Muscle of leg (tissue), 11 donors: ENCODE results near the gene CHCHD6. TPM values are rescaled to one million over a fixed set of nuclear protein-coding genes. Genes with fewer than 3 reads are reported as not detected.

Source experiments
- DNase-seq: peaks from one replicate; pipeline ENCODE4 v3.0.0; 2013
- H3K27ac ChIP-seq: one replicate; pipeline ENCODE4 v1.5.1; 2013; ENCODE audit warnings: mild to moderate bottlenecking, low read length, control low read depth
- H3K27me3 ChIP-seq: one replicate; pipeline ENCODE4 v1.6.1; 2013; ENCODE audit warnings: low read length; ENCODE audit not compliant: control insufficient read depth, insufficient read depth
- H3K36me3 ChIP-seq: one replicate; pipeline ENCODE4 v1.6.1; 2013; ENCODE audit warnings: low read length; ENCODE audit not compliant: control insufficient read depth, insufficient read depth
- H3K4me1 ChIP-seq: one replicate; pipeline ENCODE4 v1.6.1; 2013; ENCODE audit warnings: low read length; ENCODE audit not compliant: control insufficient read depth, insufficient read depth
- H3K4me3 ChIP-seq: one replicate; pipeline ENCODE4 v1.5.1; 2013; ENCODE audit warnings: low read length, control low read depth
- H3K9me3 ChIP-seq: replicated peaks from 2 replicates; pipeline ENCODE4 v1.6.1; 2013; ENCODE audit warnings: low read depth, low read length; ENCODE audit not compliant: control insufficient read depth
- WGBS: methylation state at CpG from one replicate; pipeline ENCODE4 v1.1.5; 2013; ENCODE audit warnings: missing lambda C conversion rate; ENCODE audit not compliant: insufficient coverage; 5-methylcytosine and 5-hydroxymethylcytosine counted together
- polyA plus RNA-seq, 8 donors: library from polyadenylated mRNA; unstranded; fragments of 120-200 nt; gene quantifications; one replicate each; pipeline versions ENCODE4 v1.2.1 to v1.2.3, GENCODE V29; 2013; ENCODE audit warnings: inconsistent platforms in 1 of 8, low replicate concordance in 1 of 8; ENCODE audit not compliant: insufficient read length in 8 of 8, insufficient read depth in 1 of 8
- total RNA-seq: library from RNA; stranded (reverse); fragments of 120-200 nt; gene quantifications from one replicate; pipeline ENCODE4 v1.2.4, GENCODE V29; 2013

Gene CHCHD6
- total and polyA plus RNA-seq, 9 donors: 7.3 to 11.8 (median 8.7) TPM

GRCh38 chr3:126987596-126987995, 283.6 kb downstream of the CHCHD6 start:
- peaks cover 43% of the 10 kb centered on the region for H3K4me1 ChIP-seq
- no peak for DNase-seq
- WGBS: 81% methylated on average over 8 of the region's 8 CpGs
- H3K36me3 ChIP-seq: peaks cover 39% of the 10 kb centered on the region
- no peak overlapping the region for H3K27ac ChIP-seq
- peaks cover 13% of the 10 kb centered on the region for H3K27me3 ChIP-seq
- no peaks in the 10 kb centered on the region for H3K9me3 ChIP-seq
- no peak overlapping the region for H3K4me3 ChIP-seq

GRCh38 chr3:126988451-126989021, 284.5 kb downstream of the CHCHD6 start:
- Histone ChIP-seq H3K36me3 (peaks cover 44% of the 10 kb centered on the region), H3K9me3 (no peaks in the 10 kb centered on the region), H3K4me3 (no peak overlapping the region), H3K27ac (no peak overlapping the region), H3K27me3 (peaks cover 12% of the 10 kb centered on the region), H3K4me1 (peaks cover 51% of the 10 kb centered on the region)
- no peak for DNase-seq
- 86% methylated on average over 26 of the region's 26 CpGs for WGBS

GRCh38 chr3:126989316-126990023, 285.4 kb downstream of the CHCHD6 start:
- no peak overlapping the region for H3K27ac ChIP-seq
- peaks cover 4% of the 10 kb centered on the region for H3K27me3 ChIP-seq
- DNase-seq: no peak
- no peak overlapping the region for H3K4me3 ChIP-seq
- H3K9me3 ChIP-seq: no peaks in the 10 kb centered on the region
- peaks cover 49% of the 10 kb centered on the region for H3K36me3 ChIP-seq
- H3K4me1 ChIP-seq: peaks cover 55% of the 10 kb centered on the region
- WGBS: 85% methylated on average over 36 of the region's 36 CpGs

GRCh38 chr3:126990024-126990700, 286.1 kb downstream of the CHCHD6 start:
- no peak for DNase-seq
- H3K4me1 ChIP-seq: peaks cover 55% of the 10 kb centered on the region
- no peak overlapping the region for H3K27ac ChIP-seq
- H3K4me3 ChIP-seq: no peak overlapping the region
- no peaks in the 10 kb centered on the region for H3K9me3 ChIP-seq
- no peaks in the 10 kb centered on the region for H3K27me3 ChIP-seq
- peaks cover 51% of the 10 kb centered on the region for H3K36me3 ChIP-seq
- 80% methylated on average over 10 of the region's 10 CpGs for WGBS

GRCh38 chr3:126990890-126991289, 286.9 kb downstream of the CHCHD6 start:
- Histone ChIP-seq H3K4me3 (no peak overlapping the region), H3K27me3 (no peaks in the 10 kb centered on the region), H3K4me1 (peaks cover 54% of the 10 kb centered on the region), H3K36me3 (peaks cover 51% of the 10 kb centered on the region), H3K9me3 (no peaks in the 10 kb centered on the region), H3K27ac (no peak overlapping the region)
- DNase-seq: no peak
- WGBS: 57% methylated on average over 5 of the region's 5 CpGs

DNA sequence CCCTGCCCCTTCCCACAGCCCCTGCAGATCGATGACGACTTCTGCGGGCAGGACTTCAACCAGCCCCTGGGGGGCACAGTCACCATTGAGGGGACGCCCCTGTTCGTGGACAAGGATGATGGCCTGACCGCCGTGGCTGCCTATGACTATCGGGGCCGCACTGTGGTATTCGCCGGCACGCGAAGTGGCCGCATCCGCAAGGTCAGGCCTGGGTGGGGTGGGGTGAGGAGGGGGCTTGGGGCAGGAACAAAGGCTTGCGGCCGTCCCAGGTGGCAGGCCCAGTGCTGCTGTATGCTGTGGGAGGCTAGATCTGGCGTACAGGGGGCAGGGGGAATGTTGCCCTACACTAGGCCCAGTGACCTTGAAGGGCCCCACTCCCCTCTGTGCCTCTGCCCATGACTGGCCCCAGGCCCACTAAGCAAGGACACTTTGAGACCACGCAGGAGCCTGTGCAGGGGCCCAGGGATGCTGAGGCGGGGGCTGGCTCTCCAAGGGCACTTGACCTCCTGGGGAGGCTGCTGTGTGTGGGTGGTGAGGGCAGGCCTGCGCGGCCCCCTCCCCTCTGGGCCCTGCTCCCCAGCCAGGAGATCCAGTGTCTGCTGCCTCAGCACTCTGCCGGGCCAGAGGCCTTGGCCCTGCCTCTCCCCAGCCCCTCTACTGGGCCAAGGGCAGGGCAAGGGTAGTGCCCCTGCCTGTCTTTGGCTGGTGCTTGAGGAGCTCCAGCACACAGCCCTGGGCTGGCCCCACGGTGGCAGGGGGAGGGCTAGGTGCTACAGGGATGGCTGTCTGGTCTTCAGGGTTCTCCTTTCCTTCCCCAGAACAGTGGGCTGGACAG, 287.5 kb downstream of the CHCHD6 start:
- WGBS: 86% methylated on average over 18 of the region's 24 CpGs
- no peaks in the 10 kb centered on the region for H3K9me3 ChIP-seq
- H3K4me1 ChIP-seq: peaks cover 60% of the 10 kb centered on the region
- DNase-seq: no peak
- H3K27ac ChIP-seq: no peak overlapping the region
- no peaks in the 10 kb centered on the region for H3K27me3 ChIP-seq
- H3K36me3 ChIP-seq: peaks cover 51% of the 10 kb centered on the region
- H3K4me3 ChIP-seq: no peak overlapping the region

- WGBS: 90% methylated on average over 2 of the region's 7 CpGs
- peaks cover 55% of the 10 kb centered on the region for H3K36me3 ChIP-seq
- H3K4me3 ChIP-seq: no peak overlapping the region
- H3K27me3 ChIP-seq: no peaks in the 10 kb centered on the region
- H3K9me3 ChIP-seq: no peaks in the 10 kb centered on the region
- no peak for DNase-seq
- peaks cover 66% of the 10 kb centered on the region for H3K4me1 ChIP-seq
- H3K27ac ChIP-seq: no peak overlapping the region
Measured at GRCh38 chr3:126992216-126992615, 288.2 kb downstream of the CHCHD6 start.

DNA sequence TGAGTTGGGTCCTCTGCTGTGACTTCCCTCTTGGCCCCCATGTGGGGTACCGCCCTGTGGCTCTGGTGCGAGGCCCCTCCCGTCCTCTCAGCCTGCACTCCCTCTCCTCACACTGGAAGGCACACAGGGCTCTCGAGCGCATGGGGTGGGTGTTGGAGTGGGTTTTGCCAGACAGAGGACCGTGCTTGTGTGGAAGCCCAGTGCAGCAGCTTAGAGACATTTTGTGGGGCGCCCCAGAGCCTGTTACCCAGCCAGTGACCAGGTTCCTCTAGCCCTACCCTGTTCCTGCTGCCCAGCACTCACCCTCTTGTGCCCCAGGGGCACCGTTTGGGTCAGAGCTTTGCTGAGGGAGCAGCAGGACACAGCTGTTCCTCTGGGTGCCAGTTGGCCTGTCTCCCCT, 288.7 kb downstream of the CHCHD6 start:
- peaks cover 70% of the 10 kb centered on the region for H3K4me1 ChIP-seq
- H3K36me3 ChIP-seq: peaks cover 55% of the 10 kb centered on the region
- no peaks in the 10 kb centered on the region for H3K9me3 ChIP-seq
- no peaks in the 10 kb centered on the region for H3K27me3 ChIP-seq
- no peak overlapping the region for H3K27ac ChIP-seq
- H3K4me3 ChIP-seq: no peak overlapping the region
- 81% methylated on average over 3 of the region's 8 CpGs for WGBS
- DNase-seq: no peak

- no peak overlapping the region for H3K4me3 ChIP-seq
- WGBS: 94% methylated on average over 6 of the region's 9 CpGs
- H3K4me1 ChIP-seq: peaks cover 74% of the 10 kb centered on the region
- peaks cover 59% of the 10 kb centered on the region for H3K36me3 ChIP-seq
- no peaks in the 10 kb centered on the region for H3K27me3 ChIP-seq
- H3K9me3 ChIP-seq: no peaks in the 10 kb centered on the region
- no peak overlapping the region for H3K27ac ChIP-seq
- no peak for DNase-seq
Measured at GRCh38 chr3:126993436-126993835, 289.4 kb downstream of the CHCHD6 start.
